Gastrocnemius medialis (tissue), 4 donors: ENCODE results near the gene MED4. TPM values are rescaled to one million over a fixed set of nuclear protein-coding genes. Genes with fewer than 3 reads are reported as not detected.

Experiments used
- ATAC-seq, 2 donors: fragments of 150-250 bp; one replicate each; pipeline ENCODE4 v1.9.1; 2016
- DNase-seq, 2 donors: peaks; one replicate each; pipeline ENCODE4 v3.0.0-alpha.2; 2019
- H3K27ac ChIP-seq, 4 donors: fragments of 200-600 bp; sonication (generic); 1 replicate in 1 of 4; 2 replicates in 3 of 4; pipeline ENCODE4 v1.5.1; 2016 to 2018; ENCODE audit warnings: mild to moderate bottlenecking in 2 of 4, moderate library complexity in 1 of 4
- H3K27me3 ChIP-seq, 3 donors: fragments of 200-600 bp; sonication (generic) in 2 of 3; 1 replicate in 1 of 3; 2 replicates in 2 of 3; pipeline versions ENCODE4 v1.5.1 to v1.6.0; 2016 to 2019; ENCODE audit warnings: mild to moderate bottlenecking in 1 of 3, moderate library complexity in 1 of 3
- H3K36me3 ChIP-seq, 2 donors: fragments of 200-600 bp; sonication (generic) in 1 of 2; one replicate each; pipeline ENCODE4 v1.5.1; 2017 to 2018
- H3K4me1 ChIP-seq, 2 donors: fragments of 200-600 bp; sonication (generic) in 1 of 2; one replicate each; pipeline ENCODE4 v1.5.1; 2016 to 2017; ENCODE audit warnings: mild to moderate bottlenecking in 2 of 2
- H3K4me3 ChIP-seq, 4 donors: fragments of 200-600 bp; sonication (generic) in 3 of 4; 1 replicate in 1 of 4; 2 replicates in 3 of 4; pipeline ENCODE4 v1.5.1; 2016 to 2019; ENCODE audit warnings: mild to moderate bottlenecking in 2 of 4
- H3K9me3 ChIP-seq, 3 donors: fragments of 200-600 bp; sonication (generic) in 2 of 3; 1 replicate in 1 of 3; 2 replicates in 2 of 3; pipeline ENCODE4 v1.5.1; 2016 to 2019
- CTCF ChIP-seq, 5 experiments: fragments of 450-650 bp in 3 of 5; fragments of 200-600 bp in 2 of 5; sonication (generic) in 2 of 5; IDR thresholded peaks in 4 of 5; conservative IDR thresholded peaks in 1 of 5; 1 replicate in 4 of 5; 2 replicates in 1 of 5; pipeline ENCODE4 v1.5.1; 2016 to 2019; ENCODE audit warnings: antibody characterized with exemption in 5 of 5, mild to moderate bottlenecking in 3 of 5, moderate library complexity in 3 of 5
- POLR2A ChIP-seq, 2 donors: fragments of 450-650 bp; IDR thresholded peaks; one replicate each; pipeline ENCODE4 v1.6.1; 2017; ENCODE audit warnings: antibody characterized with exemption in 2 of 2, mild to moderate bottlenecking in 2 of 2, moderate library complexity in 2 of 2
- in situ Hi-C, 4 donors: fragments of 200-750 bp; cut with MboI; loops; one replicate each; pipeline versions ENCODE4 v1.15.0 to v1.8.0; 2017; ENCODE audit warnings: low sequenced_read_pairs in 4 of 4
- intact Hi-C: fragments of 100-400 bp; cut with DNase I; formaldehyde crosslinking; loops from one replicate; pipeline ENCODE4 v1.15.1; 2023; ENCODE audit warnings: low total_unique reads
- total RNA-seq, 4 donors: library from RNA; depleted of rRNA; stranded (reverse); fragments of >200 nt; gene quantifications; one replicate each; pipeline versions ENCODE4 v1.1.0 to v1.2.3, GENCODE V29; 2016

The MED4 gene
- total RNA-seq, 4 donors from 2014 or later = 30.7 to 37.5 (median 31.9) TPM

GRCh38 chr13:48037346-48038173 lies 57.3 kb downstream of the MED4 start, which contains the start of gene NUDT15:
NUDT15 (plus strand) TSS chr13:48037726; CDS start chr13:48037747, 21 bp downstream.
- in situ Hi-C loops (loop anchor here in 1 of 4 donors (10.0 kb wide), 1 partner anchor 57 kb away; the partner anchor contains the start of gene MED4), intact Hi-C loops (loop anchor here (2.0 to 5.0 kb wide), 2 partner anchors 57 to 195 kb away; partner anchors contain the start of genes ITM2B and MED4)
- ATAC-seq (peak; percentile 99), DNase-seq (peak; percentile 85 to 90)
- peaks cover 6 to 16% of the 10 kb centered on the region in 2 donors for H3K4me1 ChIP-seq
- H3K27ac ChIP-seq = peak within 1 kb of the TSS; percentile 93 to 99 (median 97)
- H3K4me3 ChIP-seq = peak within 1 kb of the TSS; percentile 73 to 92 (median 86)
- H3K36me3 ChIP-seq = peaks cover 0 to 13% of the 10 kb centered on the region in 2 donors
- TF ChIP-seq POLR2A (IDR thresholded peaks at IDR 0.05) (peak; percentile 76 to 82), CTCF (IDR thresholded peaks at IDR 0.05 in 4 of 5, conservative IDR thresholded peaks at IDR 0.05 in 1 of 5) (peak; percentile 96 to 98 (median 97))
- H3K27me3 ChIP-seq = no peaks in the 10 kb centered on the region
- no peaks in the 10 kb centered on the region for H3K9me3 ChIP-seq

- Histone ChIP-seq H3K27me3 (no peaks in the 10 kb centered on the region), H3K27ac (no peak overlapping the region), H3K4me1 (no peaks in the 10 kb centered on the region), H3K36me3 (no peaks in the 10 kb centered on the region), H3K4me3 (no peak overlapping the region), H3K9me3 (no peaks in the 10 kb centered on the region)
- ATAC-seq = no peak
- no peak for DNase-seq
- intact Hi-C loops = no loop called here
- in situ Hi-C loops = loop anchor here in 1 of 4 donors (10.0 kb wide), 1 partner anchor 65 kb away; the partner anchor contains the start of gene MED4
- TF ChIP-seq CTCF (IDR thresholded peaks at IDR 0.05 in 4 of 5, conservative IDR thresholded peaks at IDR 0.05 in 1 of 5) (no peak), POLR2A (IDR thresholded peaks at IDR 0.05) (no peak)
These were observed 65.0 kb downstream of the MED4 start for GRCh38 chr13:48029859-48030258.

- no peak for ATAC-seq
- no peaks in the 10 kb centered on the region for H3K9me3 ChIP-seq
- in situ Hi-C loops = no loop called here
These were observed 66.8 kb downstream of the MED4 start for GRCh38 chr13:48028066-48028465.

More at GRCh38 chr13:48028066-48028465, 66.8 kb downstream of the MED4 start:
- TF ChIP-seq POLR2A (IDR thresholded peaks at IDR 0.05) (no peak), CTCF (IDR thresholded peaks at IDR 0.05 in 4 of 5, conservative IDR thresholded peaks at IDR 0.05 in 1 of 5) (no peak)
- no peak for DNase-seq
- no peaks in the 10 kb centered on the region for H3K27me3 ChIP-seq
- intact Hi-C loops = no loop called here
- H3K36me3 ChIP-seq = no peaks in the 10 kb centered on the region
- H3K27ac ChIP-seq = no peak overlapping the region
- no peaks in the 10 kb centered on the region for H3K4me1 ChIP-seq
- no peak overlapping the region for H3K4me3 ChIP-seq

Other genes starting within 250 kb of the MED4 start
- gene SUCLA2, start 93.8 kb downstream of the MED4 start, total RNA-seq = 100 to 1,000 TPM in 2 of 4 donors, 10 to 100 TPM in 2; 82.2 to 142 (median 97.0) TPM
- 10 to 100 TPM in 2 of 4 donors, 1 to 10 TPM in 2; 7.1 to 13.9 (median 10.7) TPM for gene NUDT15, start 57.4 kb downstream of the MED4 start, total RNA-seq
- gene ITM2B, start 138.1 kb upstream of the MED4 start, total RNA-seq = 100 to 1,000 TPM; 107 to 209 (median 168) TPM
- 10 to 100 TPM; 29.3 to 45.6 (median 33.2) TPM for gene RB1, start 208.6 kb upstream of the MED4 start, total RNA-seq